HG02938 (cell line): ENCODE measurements around the gene BLTP3B.
A peak's percentile ranks its signal among the peaks of the same experiment; 100 is the strongest.
"Not testable (repeated sequence)": the region's sequence is repeated elsewhere in the genome, so short reads cannot be mapped to it uniquely, and the experiment has no call there.

Experiments used
- ATAC-seq: cut with Tn5 transposase; IDR thresholded peaks from one replicate; pipeline ENCODE4 v1.9.1; 2021; ENCODE audit warnings: mild to moderate bottlenecking, moderate library complexity; ENCODE audit not compliant: unreplicated experiment

The BLTP3B gene, protein sequence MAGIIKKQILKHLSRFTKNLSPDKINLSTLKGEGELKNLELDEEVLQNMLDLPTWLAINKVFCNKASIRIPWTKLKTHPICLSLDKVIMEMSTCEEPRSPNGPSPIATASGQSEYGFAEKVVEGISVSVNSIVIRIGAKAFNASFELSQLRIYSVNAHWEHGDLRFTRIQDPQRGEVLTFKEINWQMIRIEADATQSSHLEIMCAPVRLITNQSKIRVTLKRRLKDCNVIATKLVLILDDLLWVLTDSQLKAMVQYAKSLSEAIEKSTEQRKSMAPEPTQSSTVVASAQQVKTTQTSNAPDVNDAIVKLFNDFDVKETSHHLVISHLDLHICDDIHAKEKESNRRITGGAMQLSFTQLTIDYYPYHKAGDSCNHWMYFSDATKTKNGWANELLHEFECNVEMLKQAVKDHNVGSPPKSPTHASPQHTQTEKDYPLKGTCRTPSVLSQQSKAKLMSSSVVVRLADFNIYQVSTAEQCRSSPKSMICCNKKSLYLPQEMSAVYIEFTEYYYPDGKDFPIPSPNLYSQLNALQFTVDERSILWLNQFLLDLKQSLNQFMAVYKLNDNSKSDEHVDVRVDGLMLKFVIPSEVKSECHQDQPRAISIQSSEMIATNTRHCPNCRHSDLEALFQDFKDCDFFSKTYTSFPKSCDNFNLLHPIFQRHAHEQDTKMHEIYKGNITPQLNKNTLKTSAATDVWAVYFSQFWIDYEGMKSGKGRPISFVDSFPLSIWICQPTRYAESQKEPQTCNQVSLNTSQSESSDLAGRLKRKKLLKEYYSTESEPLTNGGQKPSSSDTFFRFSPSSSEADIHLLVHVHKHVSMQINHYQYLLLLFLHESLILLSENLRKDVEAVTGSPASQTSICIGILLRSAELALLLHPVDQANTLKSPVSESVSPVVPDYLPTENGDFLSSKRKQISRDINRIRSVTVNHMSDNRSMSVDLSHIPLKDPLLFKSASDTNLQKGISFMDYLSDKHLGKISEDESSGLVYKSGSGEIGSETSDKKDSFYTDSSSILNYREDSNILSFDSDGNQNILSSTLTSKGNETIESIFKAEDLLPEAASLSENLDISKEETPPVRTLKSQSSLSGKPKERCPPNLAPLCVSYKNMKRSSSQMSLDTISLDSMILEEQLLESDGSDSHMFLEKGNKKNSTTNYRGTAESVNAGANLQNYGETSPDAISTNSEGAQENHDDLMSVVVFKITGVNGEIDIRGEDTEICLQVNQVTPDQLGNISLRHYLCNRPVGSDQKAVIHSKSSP (N-terminal part only)

DNA sequence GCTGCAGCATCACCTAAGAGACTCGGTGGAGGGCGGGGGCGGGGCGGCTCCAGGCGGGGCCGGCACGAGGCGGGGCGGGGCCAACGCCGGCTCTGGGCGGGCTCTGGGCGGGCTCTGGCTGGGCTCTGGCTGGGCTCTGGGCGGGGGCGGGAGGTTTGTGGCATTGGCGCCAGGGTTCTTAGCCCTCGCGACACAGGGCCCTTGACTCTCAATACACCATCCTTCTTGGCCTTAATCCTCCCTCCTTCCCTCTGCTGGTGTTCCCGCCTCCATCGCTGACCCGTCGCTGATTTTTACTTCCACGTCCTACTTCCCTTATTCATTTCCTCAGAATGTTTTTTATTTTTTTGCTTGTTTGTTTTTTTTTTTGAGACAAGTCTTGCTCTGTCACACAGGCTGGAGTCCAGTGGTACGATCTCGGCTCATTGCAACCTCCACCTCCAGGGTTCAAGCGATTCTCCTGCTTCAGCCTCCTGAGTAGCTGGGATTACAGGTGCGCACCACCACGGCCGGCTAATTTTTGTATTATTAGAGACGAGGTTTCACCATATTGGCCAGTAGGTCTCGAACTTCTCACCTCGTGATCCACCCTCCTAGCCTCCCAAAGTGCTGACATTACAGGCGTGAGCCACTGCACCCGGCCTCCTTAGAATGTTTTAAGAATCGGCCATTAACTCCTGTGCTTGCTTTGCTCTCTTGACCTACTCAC, at the start of gene BLTP3B:
Gene BLTP3B (minus strand): TSS at position 24 of the 709 bp plus-strand sequence. CDS start 239 bp downstream, outside the sequence.
- ATAC-seq: peak; percentile 61

DNA sequence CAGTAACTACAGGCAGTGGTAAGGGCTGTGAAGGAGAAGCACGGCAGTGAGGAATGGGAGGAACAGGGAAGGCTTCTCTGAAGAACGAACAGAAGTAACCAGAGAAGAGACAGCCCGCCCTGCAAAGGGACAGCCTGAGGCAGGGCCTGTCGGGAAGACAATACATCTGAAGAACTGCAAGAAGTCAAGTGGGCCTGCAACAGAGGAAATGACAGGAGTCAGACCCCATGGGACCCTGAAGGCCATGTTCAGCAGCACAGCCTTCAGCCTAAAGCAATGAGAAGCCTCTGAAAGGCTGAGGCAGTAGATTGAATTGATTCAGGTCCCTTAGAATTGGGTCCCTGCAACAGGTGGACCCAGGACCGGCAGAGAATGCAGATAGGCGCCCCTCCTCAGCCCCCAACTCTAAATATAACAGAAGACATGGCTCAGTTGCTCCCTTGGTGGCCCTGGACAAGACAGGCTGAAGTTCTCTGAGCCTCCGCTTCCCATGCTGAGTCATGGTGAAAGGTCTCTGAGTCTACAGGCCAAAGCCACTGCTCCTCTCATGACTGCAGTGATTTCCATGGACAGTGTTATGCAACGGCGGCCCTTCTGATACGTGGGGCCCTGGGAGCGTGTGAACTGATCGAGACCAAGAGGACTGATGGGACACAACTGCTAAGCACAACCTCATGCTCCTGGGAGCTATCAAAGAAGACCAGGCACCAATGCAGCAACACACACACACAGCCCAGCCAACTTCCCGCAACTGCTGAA, 47.1 kb upstream of the BLTP3B start:
- no peak for ATAC-seq

DNA sequence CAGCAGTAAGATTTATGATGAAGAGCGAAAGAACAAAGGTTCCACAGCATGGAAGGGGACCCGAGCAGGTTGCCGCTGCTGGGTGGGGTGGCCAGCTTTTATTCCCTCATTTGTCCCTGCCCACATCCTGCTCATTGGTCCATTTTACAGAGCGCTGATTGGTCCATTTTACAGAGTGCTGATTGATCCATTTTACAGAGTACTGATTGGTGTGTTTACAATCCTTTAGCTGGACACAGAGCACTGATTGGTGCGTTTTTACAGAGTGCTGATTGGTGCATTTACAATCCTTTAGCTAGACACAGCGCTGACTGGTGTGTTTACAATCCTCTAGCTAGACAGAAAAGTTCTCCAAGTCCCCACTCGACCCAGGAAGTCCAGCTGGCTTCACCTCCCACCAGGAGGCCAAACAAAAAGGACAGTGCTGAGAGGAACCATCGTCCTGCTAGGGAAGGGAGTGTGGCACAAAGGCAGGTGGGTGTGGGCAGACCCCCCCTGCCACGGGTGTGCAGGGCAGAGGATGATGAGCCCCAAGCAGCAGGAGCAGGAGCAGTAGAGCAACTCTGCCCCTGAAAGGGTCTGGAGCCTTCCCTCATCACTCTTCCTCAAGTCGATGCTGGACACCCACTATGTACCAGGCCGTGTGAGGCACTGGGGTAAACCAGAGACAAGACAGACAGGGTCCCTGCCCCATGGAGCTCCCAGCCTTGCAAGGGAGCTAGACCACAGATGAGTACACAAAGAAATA, 46.4 kb upstream of the BLTP3B start:
- not testable (repeated sequence) for ATAC-seq

DNA sequence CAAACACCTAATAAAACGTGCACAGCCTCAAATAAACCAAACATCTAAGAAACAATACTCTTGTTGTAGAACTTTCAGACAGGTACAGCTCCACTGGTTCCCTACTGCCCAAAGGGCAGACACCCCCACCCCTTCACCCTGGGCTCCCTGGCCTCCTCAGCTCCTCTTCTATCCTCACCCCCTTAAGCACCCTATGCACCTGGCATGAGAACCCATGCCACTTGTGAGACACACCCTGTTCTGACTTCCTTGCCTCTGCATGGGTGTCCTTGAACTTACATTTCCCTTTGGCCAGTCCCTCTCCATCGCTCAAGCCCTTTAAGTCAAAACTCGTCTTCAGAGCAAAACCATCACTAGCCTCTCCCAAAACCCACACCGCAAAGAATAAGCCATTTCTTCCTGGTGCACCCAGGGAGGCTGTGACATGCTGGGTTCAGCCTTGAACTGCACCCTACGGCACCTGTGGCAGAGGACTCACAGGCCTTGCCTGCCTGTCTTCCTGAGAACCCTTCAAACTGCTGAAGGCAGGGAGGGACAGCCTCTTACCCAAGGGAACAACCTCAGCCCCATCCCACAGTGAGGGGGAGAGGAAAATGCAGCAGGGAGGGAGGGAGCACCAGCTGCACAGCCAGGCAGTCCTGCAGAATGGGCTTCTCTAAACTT, 45.3 kb upstream of the BLTP3B start:
- no peak for ATAC-seq

DNA sequence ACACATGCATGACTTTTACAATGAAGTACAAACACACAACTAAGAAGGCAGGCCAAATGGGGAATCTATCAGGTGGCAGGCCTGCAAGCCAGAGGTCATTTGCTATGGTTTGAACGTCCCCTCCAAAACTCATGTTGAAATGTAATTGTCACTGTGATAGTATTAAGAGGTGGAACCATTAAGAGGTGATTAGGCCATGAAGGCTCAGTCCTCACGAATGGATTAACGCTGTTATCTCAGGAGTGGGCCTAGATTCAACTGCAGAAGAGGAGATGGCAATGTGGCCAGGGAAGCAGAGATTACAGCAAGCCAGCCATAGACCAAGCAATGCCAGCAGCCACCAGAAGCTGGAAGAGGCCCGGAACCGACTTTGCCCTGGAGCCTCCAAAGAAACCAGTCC, 44.4 kb upstream of the BLTP3B start:
- ATAC-seq: no peak

DNA sequence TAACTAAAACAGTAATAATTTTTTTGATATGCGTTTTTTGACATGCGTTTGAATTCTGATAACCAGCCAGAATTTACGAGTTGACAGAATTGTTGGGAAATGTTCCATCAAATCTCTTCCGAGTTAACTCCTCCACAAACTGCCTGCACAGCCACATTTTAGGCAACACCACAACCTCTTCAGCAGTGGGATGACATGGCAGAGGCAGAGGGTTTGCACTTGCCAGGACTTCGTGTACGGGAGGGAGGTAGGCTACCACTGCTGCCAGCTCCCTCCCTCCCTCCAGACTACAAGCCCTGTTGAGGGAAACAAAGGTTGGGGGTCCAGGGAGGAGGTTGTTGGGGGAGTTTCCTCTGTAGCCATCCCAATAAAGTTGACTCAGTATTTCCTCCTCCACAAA, 43.4 kb upstream of the BLTP3B start:
- ATAC-seq: no peak

DNA sequence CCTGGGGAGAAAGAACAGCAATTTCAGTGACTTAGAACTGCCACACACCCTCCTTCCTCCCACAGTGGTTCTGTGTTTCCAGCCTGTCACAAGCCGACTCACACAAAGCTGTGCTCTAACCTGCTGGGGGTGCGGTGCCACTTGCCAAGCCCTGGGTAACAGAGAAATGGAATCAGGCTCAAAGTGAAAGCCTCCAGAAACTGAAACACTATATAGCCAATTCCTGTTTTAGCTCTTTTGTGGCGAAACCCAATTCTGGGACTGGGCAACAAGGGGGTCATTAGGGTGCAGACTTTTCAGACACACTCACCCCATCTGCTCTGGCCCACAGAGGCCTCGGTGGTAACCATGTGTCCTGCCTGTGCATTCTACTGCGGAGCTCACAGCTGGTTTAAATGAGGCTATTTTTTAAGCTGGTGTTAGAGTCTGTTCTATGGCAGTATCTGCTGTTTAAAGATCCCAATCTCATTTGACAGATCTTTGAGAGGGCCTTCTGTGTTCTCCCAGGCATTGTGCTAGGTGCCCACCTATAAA, 42.8 kb upstream of the BLTP3B start:
- peak; percentile 65 for ATAC-seq

DNA sequence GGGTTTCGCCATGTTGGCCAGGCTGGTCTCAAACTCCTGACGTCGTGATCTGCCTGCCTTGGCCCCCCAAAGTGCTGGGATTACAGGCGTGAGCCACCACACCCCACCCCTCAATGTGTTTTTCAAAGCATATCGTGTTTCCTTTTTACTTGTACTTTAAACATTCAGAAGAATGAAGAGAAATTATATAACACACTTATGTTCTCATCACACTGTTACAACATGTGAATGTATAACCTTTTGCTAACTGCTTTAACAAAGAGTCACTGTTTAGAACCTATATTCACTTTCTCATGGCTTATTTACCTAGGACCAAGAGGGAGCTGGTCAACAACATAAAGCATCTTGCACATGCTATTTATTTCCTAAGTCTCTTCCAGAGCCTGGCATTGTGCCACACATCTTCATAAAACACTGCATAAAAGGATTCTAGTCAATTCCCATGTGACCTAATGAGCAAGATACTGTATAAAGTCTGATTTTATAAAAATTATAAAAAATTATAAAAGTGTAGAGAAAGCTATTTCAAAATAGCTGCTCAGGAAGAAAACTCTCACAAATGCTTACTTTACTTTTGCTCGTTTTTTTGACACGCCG, 42.0 kb upstream of the BLTP3B start:
- no peak for ATAC-seq

DNA sequence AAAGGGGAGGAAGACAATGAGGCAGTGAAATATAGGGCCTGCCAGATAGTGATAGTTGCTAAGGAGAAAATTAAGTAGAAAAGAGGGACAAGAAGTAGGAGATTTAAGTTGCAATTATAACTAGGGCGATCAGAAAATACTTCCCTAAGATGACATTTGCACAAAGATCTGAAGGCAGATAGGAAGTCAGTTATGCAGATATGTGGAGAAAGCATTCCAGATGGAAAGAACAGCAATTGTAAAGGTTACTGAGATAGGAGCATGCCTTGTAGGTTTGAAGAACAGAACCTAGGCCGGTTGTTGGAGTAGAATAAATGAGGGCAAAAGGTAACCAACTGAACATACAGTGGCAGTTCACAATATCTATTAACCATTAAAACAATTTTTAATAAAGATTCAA, 36.6 kb upstream of the BLTP3B start:
- ATAC-seq: no peak

DNA sequence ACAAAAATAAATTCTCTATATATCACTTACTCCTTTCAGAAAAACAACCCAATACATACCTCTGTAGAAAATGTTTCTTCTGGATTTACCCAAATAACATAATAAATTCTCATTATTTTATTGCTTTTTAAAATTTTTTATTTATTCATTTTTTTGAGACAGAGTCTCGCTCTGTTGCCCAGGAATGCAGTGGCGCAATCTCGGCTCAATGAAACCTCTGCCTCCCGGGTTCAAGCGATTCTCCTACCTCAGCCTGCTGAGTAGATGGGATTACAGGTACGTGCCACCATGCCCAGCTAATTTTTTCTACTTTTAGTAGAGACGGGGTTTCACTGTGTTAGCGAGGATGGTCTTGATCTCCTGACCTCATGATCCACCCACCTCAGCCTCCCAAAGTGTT, 33.8 kb upstream of the BLTP3B start:
- not testable (repeated sequence) for ATAC-seq

DNA sequence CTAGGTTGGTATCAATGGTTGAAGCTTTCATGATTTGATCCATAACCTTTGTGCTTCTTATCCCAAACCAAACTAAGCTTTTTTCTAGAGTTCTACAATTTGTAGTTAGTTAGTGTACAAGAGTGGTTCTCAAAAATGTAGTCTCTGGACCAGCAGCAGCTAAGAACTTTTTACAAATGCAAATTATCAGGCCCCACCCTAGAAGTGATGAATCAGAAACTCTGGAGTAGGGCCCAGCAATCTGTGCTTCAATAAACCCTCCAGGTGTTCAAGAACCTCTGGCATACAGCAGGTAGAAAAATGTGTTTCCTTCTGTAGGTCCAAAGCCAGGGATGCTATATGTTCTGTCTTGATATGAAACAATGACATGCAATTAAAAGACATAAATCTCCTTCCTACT, 31.8 kb upstream of the BLTP3B start:
- ATAC-seq: no peak

DNA sequence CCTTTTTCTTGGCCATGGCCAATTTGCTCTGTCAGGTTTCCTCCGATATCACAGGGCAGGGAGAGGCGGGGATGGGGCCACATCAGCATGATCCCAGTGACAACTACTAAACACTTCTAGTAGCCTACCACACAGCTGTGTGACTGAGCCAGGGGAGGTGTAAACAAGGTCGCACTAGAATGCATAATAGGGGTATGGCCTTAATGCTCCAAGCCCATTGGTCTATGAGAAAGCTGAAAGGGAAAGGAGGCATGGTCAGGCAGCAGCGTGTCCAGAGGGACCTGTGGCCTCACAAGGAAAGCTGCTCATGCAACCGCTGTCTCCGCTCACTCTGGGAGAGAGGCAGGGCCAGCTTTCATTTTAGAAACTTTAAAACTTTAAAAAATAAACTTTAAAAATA, 30.4 kb upstream of the BLTP3B start:
- no peak for ATAC-seq

DNA sequence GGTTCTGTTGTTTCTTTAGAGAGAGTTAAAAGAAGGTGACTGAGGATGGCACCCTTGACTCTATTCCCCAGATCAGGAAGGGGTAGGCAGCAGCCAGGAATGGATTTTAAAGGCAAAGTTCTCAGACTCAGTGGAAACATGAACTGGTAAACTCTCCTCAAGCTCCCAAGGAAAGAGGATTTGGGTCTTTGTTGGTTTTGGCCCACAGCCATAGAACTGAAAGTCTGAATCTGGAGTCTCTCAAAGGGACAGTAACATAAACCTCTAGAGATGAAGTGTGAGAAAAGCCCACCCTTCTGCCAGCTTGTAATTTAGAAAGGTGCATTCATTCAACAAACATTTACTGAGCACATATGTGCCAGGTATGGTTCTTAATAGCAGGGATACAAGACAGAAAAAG, 28.6 kb upstream of the BLTP3B start:
- ATAC-seq: no peak

DNA sequence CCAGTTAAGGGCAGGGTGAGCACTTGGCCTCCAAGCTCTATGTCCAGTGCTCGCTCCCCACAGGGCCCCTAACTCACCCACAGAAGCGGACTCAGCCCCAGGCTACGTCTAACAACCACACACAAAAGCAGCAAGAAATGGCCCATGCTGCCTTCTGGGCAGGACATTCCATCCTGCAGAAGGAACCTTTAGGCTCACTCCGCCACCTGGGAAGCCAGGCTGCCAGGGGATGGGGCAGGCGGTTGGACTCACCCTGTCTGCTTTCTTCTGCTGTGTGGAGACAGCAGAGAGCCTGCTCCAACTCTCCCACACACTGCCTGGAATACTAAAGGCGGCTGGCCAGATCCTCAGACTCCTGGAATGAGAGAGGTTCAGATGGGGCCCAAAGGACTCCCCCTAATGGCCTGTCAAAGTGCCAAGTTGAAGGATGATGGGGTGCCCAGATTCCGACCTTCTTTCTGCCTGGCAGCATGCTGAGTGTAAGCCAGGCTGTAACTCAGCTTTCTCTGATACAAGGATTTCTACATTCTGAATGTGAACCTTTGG, 27.7 kb upstream of the BLTP3B start:
- no peak for ATAC-seq

DNA sequence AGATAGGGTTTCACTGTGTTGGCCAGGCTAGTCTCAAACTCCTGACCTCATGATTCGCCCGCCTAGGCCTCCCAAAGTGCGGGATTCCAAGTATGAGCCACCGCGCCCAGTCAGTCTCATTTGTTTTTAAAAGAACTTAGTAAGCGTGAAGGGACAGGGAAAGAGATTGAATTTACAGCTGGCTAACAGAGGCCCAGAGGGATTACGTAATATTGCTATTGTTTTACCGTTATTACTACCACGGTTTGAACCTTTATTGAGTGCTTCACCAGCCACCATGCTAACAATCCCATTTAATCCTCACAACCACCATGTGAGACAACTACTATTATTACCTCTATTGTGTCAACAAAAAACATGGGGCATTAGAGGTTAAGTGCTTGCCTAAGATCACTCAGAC, 26.7 kb upstream of the BLTP3B start:
- ATAC-seq: no peak

DNA sequence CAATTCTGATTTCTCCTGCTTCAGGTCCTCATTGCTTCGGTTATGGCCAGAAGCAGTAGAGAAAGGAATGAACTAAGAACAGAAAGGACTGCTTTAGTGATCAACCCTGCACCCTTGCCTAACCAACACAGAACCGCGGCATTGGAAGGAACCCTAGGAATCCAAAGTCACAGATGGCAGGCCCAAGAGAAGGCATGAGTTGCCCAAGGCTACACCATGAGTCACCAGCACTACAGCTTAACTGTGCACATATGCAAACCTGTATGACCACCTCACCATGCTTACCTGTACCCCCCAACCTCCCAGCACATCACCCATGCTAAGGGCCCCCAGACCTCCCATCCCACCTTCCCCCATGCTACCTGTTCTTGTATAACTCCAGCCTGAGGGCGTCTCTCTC, 25.9 kb upstream of the BLTP3B start:
- no peak for ATAC-seq

DNA sequence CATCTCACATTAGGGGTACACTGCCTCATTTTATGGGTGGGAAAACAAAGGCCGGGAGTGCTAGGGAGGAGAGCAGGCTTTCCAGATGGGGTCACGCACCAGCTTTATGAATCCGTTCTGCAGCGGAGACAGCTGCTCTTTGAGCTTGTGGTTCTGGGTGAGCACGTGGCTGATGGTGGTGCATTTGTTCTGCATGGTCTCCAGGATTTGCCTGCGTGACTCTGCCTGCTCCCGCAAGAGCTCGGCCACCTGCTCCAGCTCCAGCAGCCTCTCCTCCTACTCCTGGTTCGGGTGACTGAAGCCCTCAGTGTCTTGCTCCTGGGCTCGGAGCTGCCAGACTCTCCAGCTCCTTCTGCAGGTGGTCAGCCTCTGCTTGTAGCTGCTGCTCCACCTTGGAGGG, 23.6 kb upstream of the BLTP3B start:
- no peak for ATAC-seq

DNA sequence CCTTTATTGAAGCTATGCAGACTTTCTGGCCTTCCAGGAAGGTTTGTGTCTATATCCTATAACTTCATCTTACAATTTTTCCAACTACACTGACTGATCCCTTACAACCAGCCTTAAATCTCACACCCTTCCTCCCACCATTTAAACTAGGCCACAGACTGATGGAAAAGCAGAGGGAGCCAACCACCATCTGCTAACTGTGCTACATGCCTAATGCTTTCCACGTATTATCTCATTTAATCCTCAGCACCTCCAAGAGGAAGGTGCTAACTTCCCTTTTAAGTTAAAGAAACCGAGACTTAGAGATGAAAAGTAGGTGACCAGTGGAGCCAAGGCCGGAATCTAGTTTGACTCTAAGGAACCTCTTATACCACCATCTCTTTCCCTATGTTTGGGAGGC, 22.7 kb upstream of the BLTP3B start:
- ATAC-seq: no peak
